GM12878 (cell line): ENCODE data around the gene WDR48. TPM values are rescaled to one million over a fixed set of nuclear protein-coding genes. Genes with fewer than 3 reads are reported as not detected.

Source experiments
- CHD2 ChIP-seq: IDR thresholded peaks from 2 replicates; pipeline ENCODE4 v1.6.1; 2011; ENCODE audit warnings: low read depth, low read length, improper control_type of control experiment, borderline replicate concordance
- EED ChIP-seq: sonication (generic); IDR thresholded peaks from 2 replicates; pipeline ENCODE4 v1.6.1; 2016; ENCODE audit warnings: antibody characterized with exemption, low read depth
- FOXM1 ChIP-seq: IDR thresholded peaks from 2 replicates; pipeline ENCODE4 v1.6.1; 2012; ENCODE audit warnings: low read depth, mild to moderate bottlenecking, inconsistent platforms, low read length, moderate library complexity
- GABPA ChIP-seq: IDR thresholded peaks from 2 replicates; pipeline ENCODE4 v1.6.1; 2014; ENCODE audit warnings: antibody characterized with exemption, low read depth, mild to moderate bottlenecking, inconsistent platforms
- IRF3 ChIP-seq: fragments of 450-650 bp; IDR thresholded peaks from 2 replicates; pipeline ENCODE4 v1.6.1; 2014; ENCODE audit warnings: mild to moderate bottlenecking
- KDM1A ChIP-seq: fragments of 200-600 bp; sonication (generic); IDR thresholded peaks from 2 replicates; pipeline ENCODE4 v1.6.1; 2016; ENCODE audit warnings: borderline replicate concordance
- MAX ChIP-seq: IDR thresholded peaks from 2 replicates; pipeline ENCODE4 v1.6.1; 2012; ENCODE audit warnings: low read depth, low read length, improper control_type of control experiment
- NFYA ChIP-seq: IDR thresholded peaks from 2 replicates; pipeline ENCODE4 v1.6.1; 2011; ENCODE audit warnings: low read depth, mild to moderate bottlenecking, low read length, improper control_type of control experiment, borderline replicate concordance
- NR2C1 ChIP-seq: fragments of 450-650 bp; IDR thresholded peaks from 2 replicates; pipeline ENCODE4 v1.6.1; 2017; ENCODE audit warnings: antibody characterized with exemption, mild to moderate bottlenecking, moderate library complexity
- RB1 ChIP-seq: fragments of 450-650 bp; formaldehyde crosslinking; IDR thresholded peaks from 2 replicates; pipeline ENCODE4 v1.6.1; 2017; ENCODE audit warnings: mild to moderate bottlenecking, borderline replicate concordance
- SREBF2 ChIP-seq: IDR thresholded peaks from 2 replicates; pipeline ENCODE4 v1.6.1; 2012; ENCODE audit warnings: mild to moderate bottlenecking, low read length
- TAF1 ChIP-seq: IDR thresholded peaks from 2 replicates; pipeline ENCODE4 v1.6.1; 2011; ENCODE audit warnings: mild to moderate bottlenecking, low read depth, low read length, borderline replicate concordance
- WRNIP1 ChIP-seq: IDR thresholded peaks from 2 replicates; pipeline ENCODE4 v1.6.1; 2011; ENCODE audit warnings: low read depth, low read length, improper control_type of control experiment, borderline replicate concordance
- ZBTB4 ChIP-seq: fragments of 450-650 bp; formaldehyde crosslinking; IDR thresholded peaks from 2 replicates; pipeline ENCODE4 v1.4.0; 2022; ENCODE audit warnings: mild to moderate bottlenecking, moderate library complexity
- ZNF207 ChIP-seq: fragments of 450-650 bp; IDR thresholded peaks from 2 replicates; pipeline ENCODE4 v1.6.1; 2014; ENCODE audit warnings: antibody characterized with exemption, mild to moderate bottlenecking, borderline replicate concordance
- ZNF592 ChIP-seq: fragments of 450-650 bp; IDR thresholded peaks from 2 replicates; pipeline ENCODE4 v1.6.1; 2017; ENCODE audit warnings: mild to moderate bottlenecking, moderate library complexity
- polyA plus RNA-seq, 11 experiments: library from polyadenylated mRNA; depleted of rRNA in 4 of 11; unstranded in 6 of 11; stranded (reverse) in 5 of 11; fragments of >200 nt; fragmentation: Nextera tagmentation in 4 of 11; fragmentation: Illumina TruSeq in 1 of 11; extraction: Ambion mirVana in 4 of 11; extraction: Trizol in 1 of 11; gene quantifications; 1 replicate in 1 of 11; 2 replicates in 10 of 11; pipeline versions ENCODE4 v1.2.1 to v1.2.3, GENCODE V29; 2011 to 2016; ENCODE audit warnings: inconsistent platforms in 2 of 11, missing spikeins in 2 of 11, low read depth in 1 of 11
- total RNA-seq, 4 experiments: library from RNA; depleted of rRNA in 3 of 4; stranded (reverse); fragments of >200 nt in 3 of 4; fragmentation: Illumina TruSeq in 1 of 4; extraction: Trizol in 1 of 4; gene quantifications; 2 replicates each; pipeline versions ENCODE4 v1.2.1 to v1.2.3, GENCODE V29; 2013 to 2021

WDR48 gene
- total and polyA plus RNA-seq, 10 of the 15 experiments (the other 5 are each of a cell fraction or from before 2014, with no cell fraction given), result 16.8 to 43.8 (median 29.0) TPM

- TF ChIP-seq GABPA (no peak), ZBTB4 (CRISPR knock-in tag) (no peak), MAX (no peak), SREBF2 (no peak), NFYA (no peak), ZNF592 (0 out of 2 replicates have a peak, but pooled peaks have one; percentile 28), IRF3 (no peak), RB1 (no peak), NR2C1 (no peak), TAF1 (no peak), ZNF207 (no peak), CHD2 (no peak), WRNIP1 (no peak), FOXM1 (no peak), KDM1A (no peak), EED (no peak)
- TF ChIP-seq, all 136 proteins: peak for 5
Observed at GRCh38 chr3:39021029-39021428, 30.8 kb upstream of the WDR48 start (continued).
